ENCODE results near the gene LYST. TPM values are rescaled to one million over a fixed set of nuclear protein-coding genes. Genes with fewer than 3 reads are reported as not detected.

Gene LYST
- total and polyA plus RNA-seq, 7 donors: 6.6 to 53.2 (median 21.9) TPM

- 81 to 90% methylated on average over 3 of the region's 3 CpGs for WGBS, 2 donors
- no peaks in the 10 kb centered on the region for H3K27me3 ChIP-seq
- peaks cover 0 to 73% (median 24%) of the 10 kb centered on the region in 4 donors for H3K36me3 ChIP-seq
- DNase-seq: peak; percentile 66
- H3K9me3 ChIP-seq: no peaks in the 10 kb centered on the region
- TF ChIP-seq POLR2A (IDR thresholded peaks at IDR 0.05) (no peak), POLR2AphosphoS5 (IDR thresholded peaks at IDR 0.05) (no peak), CTCF (IDR thresholded peaks at IDR 0.05) (no peak), EP300 (IDR thresholded peaks at IDR 0.05) (no peak)
- no peak overlapping the region for H3K4me3 ChIP-seq
- H3K27ac ChIP-seq: no peak overlapping the region
- no peaks in the 10 kb centered on the region for H3K4me1 ChIP-seq
- intact Hi-C loops (cut with DNase I): no loop called here
Observed at GRCh38 chr1:235710687-235711086, 156.0 kb downstream of the LYST start.

GRCh38 chr1:235709018-235709417, 157.7 kb downstream of the LYST start:
- 83 to 91% methylated on average over 11 of the region's 11 CpGs for WGBS, 2 donors
- Histone ChIP-seq H3K4me1 (no peaks in the 10 kb centered on the region), H3K27ac (no peak overlapping the region), H3K4me3 (no peak overlapping the region), H3K9me3 (no peaks in the 10 kb centered on the region), H3K36me3 (peaks cover 0 to 70% (median 18%) of the 10 kb centered on the region in 4 donors), H3K27me3 (no peaks in the 10 kb centered on the region)
- TF ChIP-seq POLR2A (IDR thresholded peaks at IDR 0.05): no peak
- TF ChIP-seq CTCF (IDR thresholded peaks at IDR 0.05): no peak
- no peak for TF ChIP-seq POLR2AphosphoS5 (IDR thresholded peaks at IDR 0.05)
- TF ChIP-seq EP300 (IDR thresholded peaks at IDR 0.05): no peak
- DNase-seq: no peak
- intact Hi-C loops (cut with DNase I): no loop called here

GRCh38 chr1:235708390-235708962, 158.2 kb downstream of the LYST start:
- DNase-seq: no peak
- Histone ChIP-seq H3K4me1 (no peaks in the 10 kb centered on the region), H3K27me3 (no peaks in the 10 kb centered on the region), H3K36me3 (peaks cover 0 to 70% (median 18%) of the 10 kb centered on the region in 4 donors), H3K27ac (no peak overlapping the region), H3K4me3 (no peak overlapping the region), H3K9me3 (no peaks in the 10 kb centered on the region)
- TF ChIP-seq POLR2A (IDR thresholded peaks at IDR 0.05) (no peak), POLR2AphosphoS5 (IDR thresholded peaks at IDR 0.05) (no peak), CTCF (IDR thresholded peaks at IDR 0.05) (no peak)
- WGBS, 2 donors: 26 to 68% methylated on average over 4 of the region's 4 CpGs
- intact Hi-C loops (cut with DNase I): no loop called here

- TF ChIP-seq EP300 (IDR thresholded peaks at IDR 0.05) (no peak), POLR2A (IDR thresholded peaks at IDR 0.05) (no peak), CTCF (IDR thresholded peaks at IDR 0.05) (no peak), POLR2AphosphoS5 (IDR thresholded peaks at IDR 0.05) (no peak)
- no peak overlapping the region for H3K27ac ChIP-seq
- H3K4me3 ChIP-seq: no peak overlapping the region
- DNase-seq: no peak
- H3K27me3 ChIP-seq: no peaks in the 10 kb centered on the region
- no peaks in the 10 kb centered on the region for H3K4me1 ChIP-seq
- H3K36me3 ChIP-seq: peaks cover 6 to 71% (median 24%) of the 10 kb centered on the region in 4 donors
- WGBS, 2 donors: 95 to 96% methylated on average over 2 of the region's 2 CpGs
- intact Hi-C loops (cut with DNase I): no loop called here
- H3K9me3 ChIP-seq: no peaks in the 10 kb centered on the region
Observed at GRCh38 chr1:235703506-235703905, 163.2 kb downstream of the LYST start.

- Histone ChIP-seq H3K9me3 (no peaks in the 10 kb centered on the region), H3K4me1 (no peaks in the 10 kb centered on the region), H3K4me3 (no peak overlapping the region), H3K27me3 (no peaks in the 10 kb centered on the region), H3K27ac (no peak overlapping the region), H3K36me3 (peaks cover 6 to 60% (median 19%) of the 10 kb centered on the region in 4 donors)
- DNase-seq: no peak
- intact Hi-C loops (cut with DNase I): no loop called here
- TF ChIP-seq POLR2A (IDR thresholded peaks at IDR 0.05): no peak
- 92 to 94% methylated on average over 9 of the region's 9 CpGs for WGBS, 2 donors
Observed at GRCh38 chr1:235702412-235702811, 164.3 kb downstream of the LYST start.

Measured in sigmoid colon (tissue), 7 donors.